Activated gamma-delta T cell (primary cell): ENCODE data around the gene SLC39A11.

Experiments used
- DNase-seq: peaks from one replicate; lab custom pipeline; 2025; lab: John Stamatoyannopoulos, UW

SLC39A11 gene

GRCh38 chr17:72684405-72685020 lies 408.0 kb downstream of the SLC39A11 start:
- DNase-seq: no peak

GRCh38 chr17:72683506-72684404 lies 408.7 kb downstream of the SLC39A11 start:
- DNase-seq: no peak

- DNase-seq: no peak
Observed at GRCh38 chr17:72682605-72683004, 409.9 kb downstream of the SLC39A11 start.

- DNase-seq: no peak
Observed at GRCh38 chr17:72681844-72682243, 410.6 kb downstream of the SLC39A11 start.

- no peak for DNase-seq
Observed at GRCh38 chr17:72677714-72678390, 414.6 kb downstream of the SLC39A11 start.

GRCh38 chr17:72677108-72677507 lies 415.4 kb downstream of the SLC39A11 start:
- no peak for DNase-seq

GRCh38 chr17:72672729-72673128 lies 419.8 kb downstream of the SLC39A11 start:
- no peak for DNase-seq

GRCh38 chr17:72671016-72671415 lies 421.5 kb downstream of the SLC39A11 start:
- DNase-seq: no peak

- DNase-seq: no peak
Observed at GRCh38 chr17:72667096-72668063, 425.1 kb downstream of the SLC39A11 start.

GRCh38 chr17:72665852-72666851 lies 426.3 kb downstream of the SLC39A11 start:
- DNase-seq: no peak

GRCh38 chr17:72662827-72663190 lies 429.7 kb downstream of the SLC39A11 start:
- DNase-seq: no peak

GRCh38 chr17:72661945-72662826 lies 430.3 kb downstream of the SLC39A11 start:
- DNase-seq: no peak

GRCh38 chr17:72661116-72661944 lies 431.2 kb downstream of the SLC39A11 start:
- no peak for DNase-seq

- no peak for DNase-seq
Observed at GRCh38 chr17:72660274-72661115, 432.0 kb downstream of the SLC39A11 start.

- no peak for DNase-seq
Observed at GRCh38 chr17:72659811-72660210, 432.7 kb downstream of the SLC39A11 start.

- no peak for DNase-seq
Observed at GRCh38 chr17:72658675-72659074, 433.8 kb downstream of the SLC39A11 start.
